HT-29 (cell line): ENCODE measurements around the gene CTDSP1. TPM values are rescaled to one million over a fixed set of nuclear protein-coding genes. Genes with fewer than 3 reads are reported as not detected.

Experiments used
- DNase-seq: peaks from one replicate; pipeline ENCODE4 v3.0.0-alpha.2; 2015; ENCODE audit warnings: low spot score
- total RNA-seq: library from RNA; depleted of rRNA; stranded (reverse); fragments of >200 nt; shearing (Covaris generic); gene quantifications from 2 replicates; pipeline ENCODE4 v1.2.3, GENCODE V29; 2014

The CTDSP1 gene
- total RNA-seq, 1 experiment from 2014 or later, result 151 TPM

- peak; percentile 59 for DNase-seq
These were observed 680 bp downstream of the CTDSP1 start for GRCh38 chr2:218400167-218400929.

GRCh38 chr2:218400930-218401881 lies 1.5 kb downstream of the CTDSP1 start:
- peak; percentile 23 for DNase-seq

- DNase-seq, result no peak
These were observed 2.2 kb downstream of the CTDSP1 start for GRCh38 chr2:218401890-218402289.

- DNase-seq, result no peak
These were observed 2.8 kb downstream of the CTDSP1 start for GRCh38 chr2:218402491-218402901.

GRCh38 chr2:218402911-218403411 lies 3.3 kb downstream of the CTDSP1 start:
- DNase-seq, result no peak

GRCh38 chr2:218403810-218404209 lies 4.1 kb downstream of the CTDSP1 start:
- DNase-seq, result no peak

- DNase-seq, result no peak
These were observed 4.8 kb downstream of the CTDSP1 start for GRCh38 chr2:218404351-218405085.

GRCh38 chr2:218405086-218405745 lies 5.5 kb downstream of the CTDSP1 start:
- no peak for DNase-seq

- no peak for DNase-seq
These were observed 6.1 kb downstream of the CTDSP1 start for GRCh38 chr2:218405746-218406208.

GRCh38 chr2:218406209-218406948 lies 6.7 kb downstream of the CTDSP1 start:
- DNase-seq, result peak; percentile 95

GRCh38 chr2:218406949-218407618 lies 7.4 kb downstream of the CTDSP1 start:
- DNase-seq, result peak; percentile 82

GRCh38 chr2:218407717-218408116 lies 8.0 kb downstream of the CTDSP1 start:
- no peak for DNase-seq

- no peak for DNase-seq
These were observed 18.7 kb downstream of the CTDSP1 start for GRCh38 chr2:218418321-218418716.

GRCh38 chr2:218418717-218419458 lies 19.2 kb downstream of the CTDSP1 start, which contains the start of gene VIL1:
TSS of gene VIL1 (plus strand) at chr2:218419123. CDS start at chr2:218423779, 4,656 bp downstream.
- peak; percentile 95 for DNase-seq

GRCh38 chr2:218419630-218420216 lies 20.1 kb downstream of the CTDSP1 start:
- no peak for DNase-seq

GRCh38 chr2:218421027-218421426 lies 21.4 kb downstream of the CTDSP1 start:
- no peak for DNase-seq

GRCh38 chr2:218422403-218423086 lies 22.9 kb downstream of the CTDSP1 start:
- no peak for DNase-seq

- no peak for DNase-seq
These were observed 23.9 kb downstream of the CTDSP1 start for GRCh38 chr2:218423584-218423983.
